GM10266 (cell line): ENCODE results near the gene CCDC177.

ENCODE experiments used
- DNase-seq: peaks from one replicate; pipeline ENCODE4 v3.0.0; 2012; ENCODE audit errors: extremely low spot score
- TF ChIP-seq, protein P1 (sequence below): IDR thresholded peaks from 2 replicates; pipeline ENCODE4 v1.5.1; 2012; ENCODE audit warnings: mild to moderate bottlenecking, low read depth; ENCODE audit not compliant: control insufficient read depth, insufficient read depth; ENCODE audit errors: missing control alignments

The CCDC177 gene

DNA sequence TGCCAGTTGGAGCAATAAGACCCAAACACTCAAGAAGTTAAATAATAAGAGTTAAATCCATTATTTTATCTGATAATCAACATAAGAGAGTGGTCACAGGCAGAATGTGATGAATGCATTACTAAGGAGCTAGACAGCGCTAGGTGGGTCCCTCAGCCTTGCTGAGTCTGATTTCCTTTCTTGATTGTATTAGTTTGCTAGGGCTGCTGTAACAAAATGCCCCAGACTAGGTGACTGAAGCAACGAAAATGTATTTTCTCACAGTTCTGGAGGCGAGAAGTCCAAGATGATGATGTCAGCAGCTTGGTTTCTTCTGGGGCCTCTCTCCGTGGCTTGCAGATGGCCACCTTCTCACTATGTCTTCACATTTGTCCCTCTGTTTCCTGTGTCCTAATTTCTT lies 8.2 kb upstream of the CCDC177 start:
- TF ChIP-seq, protein P1, sequence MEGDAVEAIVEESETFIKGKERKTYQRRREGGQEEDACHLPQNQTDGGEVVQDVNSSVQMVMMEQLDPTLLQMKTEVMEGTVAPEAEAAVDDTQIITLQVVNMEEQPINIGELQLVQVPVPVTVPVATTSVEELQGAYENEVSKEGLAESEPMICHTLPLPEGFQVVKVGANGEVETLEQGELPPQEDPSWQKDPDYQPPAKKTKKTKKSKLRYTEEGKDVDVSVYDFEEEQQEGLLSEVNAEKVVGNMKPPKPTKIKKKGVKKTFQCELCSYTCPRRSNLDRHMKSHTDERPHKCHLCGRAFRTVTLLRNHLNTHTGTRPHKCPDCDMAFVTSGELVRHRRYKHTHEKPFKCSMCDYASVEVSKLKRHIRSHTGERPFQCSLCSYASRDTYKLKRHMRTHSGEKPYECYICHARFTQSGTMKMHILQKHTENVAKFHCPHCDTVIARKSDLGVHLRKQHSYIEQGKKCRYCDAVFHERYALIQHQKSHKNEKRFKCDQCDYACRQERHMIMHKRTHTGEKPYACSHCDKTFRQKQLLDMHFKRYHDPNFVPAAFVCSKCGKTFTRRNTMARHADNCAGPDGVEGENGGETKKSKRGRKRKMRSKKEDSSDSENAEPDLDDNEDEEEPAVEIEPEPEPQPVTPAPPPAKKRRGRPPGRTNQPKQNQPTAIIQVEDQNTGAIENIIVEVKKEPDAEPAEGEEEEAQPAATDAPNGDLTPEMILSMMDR = no peak
- DNase-seq = no peak

DNA sequence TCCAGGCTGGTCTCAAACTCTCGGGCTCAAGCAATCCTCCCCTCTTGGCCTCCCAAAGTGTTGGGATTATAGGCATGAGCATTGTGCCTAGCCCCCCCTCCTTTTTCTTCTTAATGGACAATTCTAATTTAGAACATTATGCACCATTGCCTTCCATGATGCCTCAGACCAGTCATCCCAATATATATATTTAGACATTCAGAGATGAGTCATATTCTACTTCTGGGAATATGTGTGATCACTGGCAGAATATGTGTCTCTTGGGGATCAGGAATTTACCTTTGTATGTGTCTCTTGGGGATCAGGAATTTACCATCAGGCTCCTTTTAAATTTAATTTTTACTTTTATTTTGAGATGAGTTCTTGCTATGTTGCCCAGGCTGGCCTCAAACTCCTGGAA lies 7.5 kb upstream of the CCDC177 start:
- DNase-seq = no peak
- TF ChIP-seq, protein P1 = no peak

DNA sequence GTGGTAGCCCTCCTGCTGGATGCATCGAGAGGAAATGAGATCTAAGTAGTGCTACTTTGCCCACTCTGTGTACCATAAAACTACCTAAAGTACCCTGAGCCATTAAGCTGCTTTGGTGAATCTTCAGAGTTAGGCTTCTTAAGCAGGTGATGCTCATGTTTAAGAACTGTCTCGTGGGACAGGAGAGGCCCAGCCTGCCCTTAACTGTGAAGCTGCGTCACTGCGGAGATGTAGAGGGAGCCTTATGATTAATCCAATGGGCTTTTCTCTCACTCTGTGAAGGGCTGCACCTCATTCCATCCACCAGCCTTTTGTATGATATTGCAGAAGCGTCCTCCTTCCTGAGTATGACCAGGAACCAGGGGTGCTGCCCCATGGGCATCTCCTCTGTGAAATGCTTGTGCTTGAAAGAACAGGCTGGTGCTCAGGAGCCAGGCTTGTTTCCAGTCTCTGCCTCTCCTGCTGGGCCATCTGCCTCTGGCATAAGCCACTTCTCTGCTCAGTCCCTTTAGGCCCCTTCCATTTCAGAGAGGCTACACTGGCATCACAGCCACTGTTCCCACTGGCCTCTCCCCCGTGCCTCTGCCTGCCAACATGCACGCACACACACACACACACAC lies 6.8 kb upstream of the CCDC177 start:
- DNase-seq = no peak
- TF ChIP-seq, protein P1 = no peak

DNA sequence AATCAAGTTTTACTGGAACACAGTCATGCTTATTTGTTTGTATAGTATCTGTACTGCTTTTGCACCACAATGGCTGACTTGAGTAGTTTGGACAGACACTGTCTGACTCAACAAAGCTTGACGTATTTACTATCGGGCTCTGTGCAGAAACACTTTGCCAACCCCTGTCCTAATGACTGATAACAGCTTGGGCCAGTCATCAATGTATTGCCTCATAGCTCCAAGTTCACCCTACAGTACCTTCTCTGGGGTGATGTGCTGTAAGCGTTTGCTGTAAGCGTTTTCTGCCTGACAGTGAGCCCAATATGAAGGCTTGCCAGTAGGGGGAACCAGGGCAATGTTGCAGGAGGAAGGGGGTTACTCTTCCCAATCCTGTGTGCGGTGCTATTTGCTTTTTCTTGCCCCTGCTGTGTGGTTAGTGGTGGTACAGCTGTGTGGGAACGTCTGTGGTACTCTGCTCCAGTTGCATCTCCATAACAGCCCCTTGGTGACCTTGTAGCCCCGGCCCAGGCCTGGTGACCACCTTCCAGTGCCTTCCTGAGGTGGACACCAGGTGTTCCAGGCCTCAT lies 5.4 kb upstream of the CCDC177 start:
- TF ChIP-seq, protein P1 = peak; percentile 62
- DNase-seq = no peak

DNA sequence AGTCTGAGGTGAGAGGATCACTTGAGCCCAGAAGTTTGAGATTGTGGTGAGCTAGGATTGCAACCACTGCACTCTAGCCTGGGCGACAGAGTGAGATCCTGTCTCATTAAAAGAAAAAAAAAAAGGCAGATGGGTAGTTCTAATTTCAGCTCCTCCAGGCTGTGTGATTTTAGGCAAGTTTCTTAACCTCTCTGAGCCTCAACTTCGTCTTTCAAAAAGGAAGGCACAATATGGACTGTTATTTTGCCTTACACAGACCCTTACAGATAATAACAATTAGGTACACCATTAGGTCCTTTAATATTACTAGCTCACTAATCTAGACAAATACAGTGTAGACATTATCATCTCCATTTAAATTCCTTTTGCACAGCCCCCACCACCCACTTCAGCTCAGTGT lies 4.8 kb upstream of the CCDC177 start:
- no peak for DNase-seq
- TF ChIP-seq, protein P1 = no peak

GRCh38 chr14:69574954-69575295 lies 254 bp upstream of the CCDC177 start:
- TF ChIP-seq, protein P1 = no peak
- no peak for DNase-seq

GRCh38 chr14:69573831-69574262 lies 824 bp downstream of the CCDC177 start:
- TF ChIP-seq, protein P1 = no peak
- peak; percentile 48 for DNase-seq
